Peyer's patch (tissue), 4 donors: ENCODE measurements around the gene ZBTB8A.

Experiments
- CTCF ChIP-seq, 6 experiments: fragments of 450-650 bp in 4 of 6; fragments of 200-600 bp in 2 of 6; sonication (generic) in 1 of 6; IDR thresholded peaks; one replicate each; pipeline ENCODE4 v1.5.1; 2017 to 2019; ENCODE audit warnings: antibody characterized with exemption in 6 of 6, mild to moderate bottlenecking in 3 of 6, moderate library complexity in 1 of 6
- POLR2A ChIP-seq, 2 donors: fragments of 450-650 bp; IDR thresholded peaks; one replicate each; pipeline ENCODE4 v1.5.1; 2017; ENCODE audit warnings: antibody characterized with exemption in 2 of 2, mild to moderate bottlenecking in 2 of 2, moderate library complexity in 2 of 2

- TF ChIP-seq CTCF (IDR thresholded peaks at IDR 0.05) (no peak), POLR2A (IDR thresholded peaks at IDR 0.05) (no peak)
These were observed 14.2 kb upstream of the ZBTB8A start for GRCh38 chr1:32525053-32525452.
